B cell (primary cell): ENCODE measurements around the gene LAGE3. TPM values are rescaled to one million over a fixed set of nuclear protein-coding genes. Genes with fewer than 3 reads are reported as not detected.

ENCODE experiments used
- ATAC-seq: fragments of 200-7000 bp; cut with Tn5 transposase; one replicate; pipeline ENCODE4 v1.10.0; 2021; ENCODE audit warnings: low read depth, mild to moderate bottlenecking, moderate number of reproducible peaks, moderate library complexity
- CTCF ChIA-PET: fragments of 350-600 bp; sonication (Branson Sonifier 250); formaldehyde crosslinking; loops from one replicate; lab custom pipeline; 2021; ENCODE audit warnings: antibody characterized with exemption, inconsistent platforms; lab: Charles Lee
- POLR2A ChIA-PET: fragments of 350-600 bp; sonication (Branson Sonifier 250); formaldehyde crosslinking; loops from one replicate; lab custom pipeline; 2021; ENCODE audit warnings: antibody characterized with exemption; lab: Charles Lee
- DNase-seq: peaks from one replicate; pipeline ENCODE4 v3.0.0; 2013
- H2AFZ ChIP-seq: 2 replicates; pipeline ENCODE4 v1.6.1; 2012; ENCODE audit warnings: mild to moderate bottlenecking, low read depth, low read length; ENCODE audit not compliant: insufficient read depth, poor library complexity, severe bottlenecking
- H3K27ac ChIP-seq, 2 donors: 1 replicate in 1 of 2; 2 replicates in 1 of 2; pipeline ENCODE4 v1.5.1; 2012 to 2013; ENCODE audit warnings: low read length in 2 of 2, mild to moderate bottlenecking in 2 of 2, moderate library complexity in 1 of 2
- H3K27me3 ChIP-seq, 4 experiments: fragments of 200-600 bp in 1 of 4; sonication (generic) in 1 of 4; replicated peaks in 1 of 4; 1 replicate in 2 of 4; 2 replicates in 2 of 4; pipeline versions ENCODE4 v1.6.1 to v1.7.0; 2013 to 2016; ENCODE audit warnings: low read length in 3 of 4, mild to moderate bottlenecking in 2 of 4, mixed read lengths in 1 of 4, moderate library complexity in 1 of 4; ENCODE audit not compliant: insufficient read depth in 4 of 4, control insufficient read depth in 3 of 4; ENCODE audit errors: control extremely low read depth in 1 of 4
- H3K36me3 ChIP-seq, 2 experiments: replicated peaks in 1 of 2; 1 replicate in 1 of 2; 2 replicates in 1 of 2; pipeline versions ENCODE4 v1.6.1 to v1.7.1; 2013; ENCODE audit warnings: low read length in 1 of 2; ENCODE audit not compliant: insufficient read depth in 2 of 2, control insufficient read depth in 1 of 2; ENCODE audit errors: control extremely low read depth in 1 of 2, extremely low read depth in 1 of 2
- H3K4me1 ChIP-seq, 2 donors: fragments of 200-600 bp in 1 of 2; sonication (generic) in 1 of 2; 1 replicate in 1 of 2; 2 replicates in 1 of 2; pipeline versions ENCODE4 v1.5.1 to v1.6.1; 2013 to 2017; ENCODE audit warnings: low read length in 2 of 2; ENCODE audit not compliant: control insufficient read depth in 2 of 2, insufficient read depth in 2 of 2
- H3K4me2 ChIP-seq: replicated peaks from 2 replicates; pipeline ENCODE3; 2012; ENCODE audit warnings: mild to moderate bottlenecking, low read depth, low read length; ENCODE audit not compliant: poor library complexity, severe bottlenecking
- H3K4me3 ChIP-seq, 5 experiments: fragments of 200-600 bp in 1 of 5; sonication (generic) in 1 of 5; 1 replicate in 3 of 5; 2 replicates in 2 of 5; pipeline versions ENCODE4 v1.5.1 to v1.7.0; 2011 to 2016; ENCODE audit warnings: low read length in 4 of 5, mild to moderate bottlenecking in 4 of 5, low read depth in 2 of 5, control low read depth in 1 of 5, moderate library complexity in 1 of 5; ENCODE audit not compliant: insufficient read depth in 1 of 5; ENCODE audit errors: control extremely low read depth in 1 of 5, extremely low read depth in 1 of 5
- H3K79me2 ChIP-seq: fragments of 200-600 bp; sonication (generic); one replicate; pipeline ENCODE4 v1.6.0; 2016; ENCODE audit warnings: low read length; ENCODE audit not compliant: control insufficient read depth, insufficient read depth
- H3K9ac ChIP-seq: fragments of 200-600 bp; sonication (generic); 2 replicates; pipeline ENCODE4 v1.6.1; 2017; ENCODE audit warnings: mild to moderate bottlenecking, low read length, moderate library complexity
- H3K9me3 ChIP-seq, 3 donors: one replicate each; pipeline versions ENCODE4 v1.6.1 to v1.7.1; 2013; ENCODE audit warnings: low read length in 2 of 3; ENCODE audit not compliant: control insufficient read depth in 2 of 3, insufficient read depth in 1 of 3; ENCODE audit errors: control extremely low read depth in 1 of 3
- H4K20me1 ChIP-seq: 2 replicates; pipeline ENCODE4 v1.6.0; 2012; ENCODE audit warnings: mild to moderate bottlenecking, low read length; ENCODE audit not compliant: insufficient read depth, control insufficient read depth, poor library complexity, severe bottlenecking
- H3K27ac Mint-ChIP-seq: one replicate; pipeline ENCODE4 v1.8.0; 2021; ENCODE audit warnings: mixed read lengths
- H3K27me3 Mint-ChIP-seq: one replicate; pipeline ENCODE4 v1.8.0; 2021; ENCODE audit warnings: mixed read lengths
- H3K4me1 Mint-ChIP-seq: one replicate; pipeline ENCODE4 v1.8.0; 2021; ENCODE audit warnings: mixed read lengths
- H3K4me3 Mint-ChIP-seq: one replicate; pipeline ENCODE4 v1.8.0; 2021; ENCODE audit warnings: mixed read lengths
- H3K9me3 Mint-ChIP-seq: one replicate; pipeline ENCODE4 v1.8.0; 2022; ENCODE audit warnings: mixed read lengths; ENCODE audit not compliant: insufficient read depth
- EZH2 ChIP-seq: IDR thresholded peaks from 2 replicates; pipeline ENCODE4 v1.6.1; 2012; ENCODE audit warnings: borderline replicate concordance, low read depth, mild to moderate bottlenecking, moderate library complexity, low read length; ENCODE audit not compliant: insufficient read depth, poor library complexity, severe bottlenecking
- WGBS: methylation state at CpG from one replicate; pipeline ENCODE4 v1.1.5; 2013; ENCODE audit warnings: missing lambda C conversion rate; ENCODE audit not compliant: insufficient coverage; 5-methylcytosine and 5-hydroxymethylcytosine counted together
- intact Hi-C: fragments of 100-400 bp; cut with micrococcal nuclease; formaldehyde crosslinking; loops from one replicate; pipeline ENCODE4 v1.10.0; 2022
- polyA plus RNA-seq: library from polyadenylated mRNA; depleted of rRNA; stranded (reverse); fragments of >200 nt; gene quantifications from 2 replicates; pipeline ENCODE4 v1.2.3, GENCODE V29; 2012
- total RNA-seq, 2 donors: library from RNA; stranded (reverse); fragments of 120-200 nt in 1 of 2; gene quantifications; 1 replicate in 1 of 2; 2 replicates in 1 of 2; pipeline versions ENCODE4 v1.2.3 to v1.2.4, GENCODE V29; 2013 to 2022
- TF ChIP-seq, protein P1 (sequence below): fragments of 200-600 bp; IDR thresholded peaks from one replicate; pipeline ENCODE4 v1.8.0; 2022; ENCODE audit warnings: antibody characterized with exemption, mild to moderate bottlenecking

Gene LAGE3
- total and polyA plus RNA-seq, 2 donors (not counting 1 experiment from before 2014, with no cell fraction given), result 17.0 to 19.9 TPM

DNA sequence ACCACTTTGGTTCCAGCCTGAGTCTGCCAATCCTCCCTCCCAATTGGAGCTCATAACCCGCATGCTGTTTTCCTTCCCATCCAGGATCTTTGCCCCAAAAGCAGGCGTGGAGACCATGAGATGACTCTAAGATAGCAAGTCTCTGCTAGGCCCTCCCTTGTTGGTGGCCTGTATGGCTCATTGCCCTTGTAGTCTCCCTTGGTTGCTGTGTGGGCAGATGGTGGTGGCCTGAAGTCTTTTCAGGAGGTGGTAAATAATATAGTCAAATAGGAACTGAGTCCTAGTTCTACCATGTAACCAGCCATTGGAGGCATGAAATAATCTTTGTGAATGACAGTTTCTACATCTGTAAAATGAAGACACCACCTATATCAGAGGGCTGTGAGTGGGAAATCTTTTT, 49.4 kb downstream of the LAGE3 start:
- Histone ChIP-seq H3K79me2 (peaks cover 9% of the 10 kb centered on the region), H3K9ac (no peak overlapping the region), H3K27ac (no peak overlapping the region)

More for the DNA sequence above, 49.4 kb downstream of the LAGE3 start:
- peaks cover 6 to 15% of the 10 kb centered on the region in 2 donors for H3K4me1 ChIP-seq
- no peak overlapping the region for H3K4me3 ChIP-seq
- H3K27ac Mint-ChIP-seq, result peak overlapping the region; percentile 87
- no CpG with 5 or more reads among the region's 2 CpGs for WGBS
- TF ChIP-seq EZH2, result no peak
- TF ChIP-seq, protein P1, sequence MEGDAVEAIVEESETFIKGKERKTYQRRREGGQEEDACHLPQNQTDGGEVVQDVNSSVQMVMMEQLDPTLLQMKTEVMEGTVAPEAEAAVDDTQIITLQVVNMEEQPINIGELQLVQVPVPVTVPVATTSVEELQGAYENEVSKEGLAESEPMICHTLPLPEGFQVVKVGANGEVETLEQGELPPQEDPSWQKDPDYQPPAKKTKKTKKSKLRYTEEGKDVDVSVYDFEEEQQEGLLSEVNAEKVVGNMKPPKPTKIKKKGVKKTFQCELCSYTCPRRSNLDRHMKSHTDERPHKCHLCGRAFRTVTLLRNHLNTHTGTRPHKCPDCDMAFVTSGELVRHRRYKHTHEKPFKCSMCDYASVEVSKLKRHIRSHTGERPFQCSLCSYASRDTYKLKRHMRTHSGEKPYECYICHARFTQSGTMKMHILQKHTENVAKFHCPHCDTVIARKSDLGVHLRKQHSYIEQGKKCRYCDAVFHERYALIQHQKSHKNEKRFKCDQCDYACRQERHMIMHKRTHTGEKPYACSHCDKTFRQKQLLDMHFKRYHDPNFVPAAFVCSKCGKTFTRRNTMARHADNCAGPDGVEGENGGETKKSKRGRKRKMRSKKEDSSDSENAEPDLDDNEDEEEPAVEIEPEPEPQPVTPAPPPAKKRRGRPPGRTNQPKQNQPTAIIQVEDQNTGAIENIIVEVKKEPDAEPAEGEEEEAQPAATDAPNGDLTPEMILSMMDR, result no peak
- H4K20me1 ChIP-seq, result no peaks in the 10 kb centered on the region
- no peaks in the 10 kb centered on the region for H3K9me3 ChIP-seq
- peak overlapping the region; percentile 87 for H3K4me3 Mint-ChIP-seq
- CTCF ChIA-PET, result interaction anchor here (1.2 kb wide), 1 partner anchor 18 kb away, joined by 3 read pairs; the partner anchor contains the start of gene TAFAZZIN
- POLR2A ChIA-PET, result interaction anchor here (0.6 to 1.7 kb wide), 4 partner anchors 17 to 31 kb away, joined by 3 to 8 read pairs (median 5); partner anchors contain the start of gene RPL10
- H3K27me3 ChIP-seq, result no peaks in the 10 kb centered on the region
- H3K4me1 Mint-ChIP-seq, result peaks cover 23% of the 10 kb centered on the region
- peak overlapping the region; percentile 76 for H3K4me2 ChIP-seq
- no peak for DNase-seq
- no peaks in the 10 kb centered on the region for H3K9me3 Mint-ChIP-seq
- ATAC-seq, result no peak
- no peak overlapping the region for H2AFZ ChIP-seq
- intact Hi-C loops, result no loop called here
- no peaks in the 10 kb centered on the region for H3K27me3 Mint-ChIP-seq
- peaks cover 0 to 8% of the 10 kb centered on the region in 2 experiments for H3K36me3 ChIP-seq
